A549 (cell line): ENCODE measurements around the gene PAQR6. TPM values are rescaled to one million over a fixed set of nuclear protein-coding genes. Genes with fewer than 3 reads are reported as not detected.

Source experiments
- ATAC-seq, 2 experiments: fragments of 200-7000 bp in 1 of 2; fragments of >200 bp in 1 of 2; cut with Nextera tagmentation in 1 of 2; cut with Tn5 transposase in 1 of 2; 3 replicates each; pipeline versions ENCODE4 v1.8.0 to v1.9.1; 2018 to 2020; ENCODE audit warnings: mild to moderate bottlenecking in 1 of 2, moderate library complexity in 1 of 2
- CTCF ChIA-PET: fragments of 300-600 bp; sonication (Branson Sonifier 250); formaldehyde crosslinking; extraction: SDS; loops from one replicate; lab custom pipeline; 2021; ENCODE audit warnings: antibody characterized with exemption, inconsistent platforms; lab: Yijun Ruan, JAX
- POLR2A ChIA-PET: fragments of 350-600 bp; formaldehyde crosslinking; extraction: SDS; loops from one replicate; lab custom pipeline; 2021; ENCODE audit warnings: antibody characterized with exemption, inconsistent platforms; lab: Yijun Ruan, JAX
- DNase-seq, 2 experiments: peaks; one replicate each; pipeline versions ENCODE4 v3.0.0 to v3.0.0-alpha.2; 2011 to 2016; ENCODE audit warnings: low read depth in 1 of 2, low spot score in 1 of 2
- FAIRE-seq: peaks from 2 replicates; lab custom pipeline; 2011; peaks lifted over from hg19 to GRCh38; lab: Jason Lieb, UNC
- H3K27ac ChIP-seq, 2 experiments: fragments of >200 bp; sonication (Bioruptor Twin); formaldehyde crosslinking; 3 replicates each; pipeline ENCODE4 v1.5.1; 2016 to 2017
- H3K4me1 ChIP-seq: fragments of >200 bp; sonication (Bioruptor Twin); formaldehyde crosslinking; 3 replicates; pipeline ENCODE4 v1.6.1; 2016
- H3K4me2 ChIP-seq: fragments of >200 bp; sonication (Bioruptor Twin); formaldehyde crosslinking; 3 replicates; pipeline ENCODE4 v1.6.1; 2016
- H3K4me3 ChIP-seq: fragments of >200 bp; sonication (Bioruptor Twin); formaldehyde crosslinking; 3 replicates; pipeline ENCODE4 v1.5.1; 2016
- H3K9me3 ChIP-seq: fragments of >200 bp; sonication (Bioruptor Twin); formaldehyde crosslinking; 3 replicates; pipeline ENCODE4 v1.6.1; 2016
- BHLHE40 ChIP-seq: IDR thresholded peaks from 2 replicates; pipeline ENCODE4 v1.6.1; 2012; ENCODE audit warnings: low read depth, low read length, inconsistent platforms
- CBX2 ChIP-seq: fragments of 200-600 bp; sonication (generic); IDR thresholded peaks from 2 replicates; pipeline ENCODE4 v1.6.1; 2016; ENCODE audit warnings: low read depth, mild to moderate bottlenecking, borderline replicate concordance
- CHD2 ChIP-seq: fragments of 150-350 bp; IDR thresholded peaks from 2 replicates; pipeline ENCODE4 v1.6.1; 2014; ENCODE audit warnings: low read length; ENCODE audit not compliant: partially characterized antibody
- HOXB5 ChIP-seq: fragments of 250-450 bp; sonication (Bioruptor Pico); IDR thresholded peaks from 2 replicates; pipeline ENCODE4 v1.5.0; 2020; ENCODE audit warnings: mild to moderate bottlenecking, moderate library complexity
- JUNB ChIP-seq: fragments of >200 bp; sonication (Bioruptor Twin); formaldehyde crosslinking; IDR thresholded peaks from 2 replicates; pipeline ENCODE4 v1.6.1; 2016
- KDM1A ChIP-seq: fragments of 200-600 bp; sonication (generic); IDR thresholded peaks from 2 replicates; pipeline ENCODE4 v1.6.1; 2016; ENCODE audit warnings: low read depth, mild to moderate bottlenecking
- KDM5A ChIP-seq: fragments of 200-600 bp; sonication (generic); IDR thresholded peaks from 2 replicates; pipeline ENCODE4 v1.6.1; 2016; ENCODE audit warnings: antibody characterized with exemption, mild to moderate bottlenecking
- MAX ChIP-seq: IDR thresholded peaks from 2 replicates; pipeline ENCODE4 v1.6.1; 2012
- MYC ChIP-seq: IDR thresholded peaks from 2 replicates; pipeline ENCODE4 v1.6.1; 2012; ENCODE audit warnings: mild to moderate bottlenecking, inconsistent platforms, low read length, improper control_type of control experiment, borderline replicate concordance
- NR3C1 ChIP-seq: fragments of >200 bp; sonication (Bioruptor Twin); formaldehyde crosslinking; IDR thresholded peaks from 3 replicates; pipeline ENCODE4 v1.6.1; 2017
- PBX3 ChIP-seq: IDR thresholded peaks from 2 replicates; pipeline ENCODE4 v1.6.1; 2012
- RCOR1 ChIP-seq: fragments of 150-350 bp; IDR thresholded peaks from 2 replicates; pipeline ENCODE4 v1.6.1; 2014; ENCODE audit warnings: antibody characterized with exemption, low read length, low read depth
- REST ChIP-seq: fragments of 200-600 bp; sonication (generic); IDR thresholded peaks from 2 replicates; pipeline ENCODE4 v1.6.1; 2016; ENCODE audit warnings: antibody characterized with exemption, mild to moderate bottlenecking, moderate library complexity
- SREBF2 ChIP-seq: fragments of 450-650 bp; IDR thresholded peaks from 2 replicates; pipeline ENCODE4 v1.6.1; 2014; ENCODE audit warnings: mild to moderate bottlenecking, moderate library complexity
- ZFP36 ChIP-seq: fragments of 450-650 bp; IDR thresholded peaks from 2 replicates; pipeline ENCODE4 v1.6.1; 2014; ENCODE audit warnings: borderline replicate concordance; ENCODE audit not compliant: partially characterized antibody
- ZNF302 ChIP-seq: fragments of 250-450 bp; sonication (Bioruptor Pico); IDR thresholded peaks from 2 replicates; pipeline ENCODE4 v1.9.0; 2021; ENCODE audit warnings: inconsistent platforms, mild to moderate bottlenecking, moderate library complexity
- WGBS: methylation state at CpG from one replicate; pipeline ENCODE4 v1.1.6; 2017; ENCODE audit errors: missing lambda C conversion rate; 5-methylcytosine and 5-hydroxymethylcytosine counted together
- polyA plus RNA-seq, 4 experiments: library from polyadenylated mRNA; depleted of rRNA in 3 of 4; stranded (reverse); fragments of >200 nt; fragmentation: RNase III in 1 of 4; extraction: RNeasy Plus Mini Kit Qiagen cat#74134 plus additional on column Dnase treatment in 1 of 4; gene quantifications; 2 replicates in 3 of 4; 3 replicates in 1 of 4; pipeline ENCODE4 v1.2.3, GENCODE V29; 2011 to 2017
- TF ChIP-seq, protein P1 (sequence below): fragments of 250-450 bp; sonication (Bioruptor Pico); IDR thresholded peaks from 2 replicates; pipeline ENCODE4 v1.5.0; 2020; ENCODE audit warnings: low read depth, mild to moderate bottlenecking, moderate library complexity
- TF ChIP-seq, protein P2 (sequence below): fragments of 250-450 bp; sonication (Bioruptor Pico); IDR thresholded peaks from 2 replicates; pipeline ENCODE4 v1.5.0; 2021; ENCODE audit warnings: mild to moderate bottlenecking, moderate library complexity, borderline replicate concordance

Gene PAQR6
- polyA plus RNA-seq, 2 of the 4 experiments (the other 2 are of a cell fraction): 2.4 to 8.6 TPM

DNA sequence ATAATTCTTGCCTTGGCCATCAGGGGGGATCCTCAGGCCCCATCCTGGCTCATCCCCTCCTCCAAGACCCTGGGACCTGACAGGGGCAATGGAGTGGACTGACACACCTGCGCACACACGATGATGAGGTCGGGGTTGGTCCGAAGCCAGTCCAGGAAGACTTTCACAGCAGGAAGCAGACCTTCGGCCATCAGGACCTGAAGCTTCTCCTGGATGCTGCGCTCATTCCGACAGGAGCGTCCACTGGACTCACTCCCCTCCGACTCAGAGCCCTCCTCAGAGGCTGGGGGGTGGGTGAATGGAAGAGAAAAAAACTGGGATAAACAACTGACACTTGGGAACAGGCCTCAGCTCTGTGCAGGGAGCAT lies 15.4 kb upstream of the PAQR6 start:
- FAIRE-seq: no peak
- no peaks in the 10 kb centered on the region for H3K9me3 ChIP-seq
- ChIA-PET CTCF (interaction anchor here (1.3 to 4.5 kb wide), 5 partner anchors 9 to 118 kb away, joined by 3 to 25 read pairs (median 5); partner anchors contain the start of gene BGLAP), POLR2A (interaction anchor here (1.6 kb wide), 1 partner anchor 19 kb away, joined by 5 read pairs; the partner anchor contains the start of gene SMG5)
- no peak; a peak in 1 of 6 replicates for ATAC-seq
- H3K4me2 ChIP-seq: no peak overlapping the region; the same call in 2 of the 3 replicates
- no peak overlapping the region for H3K4me3 ChIP-seq
- 89% methylated on average over 9 of the region's 9 CpGs for WGBS
- no peak for TF ChIP-seq NR3C1
- TF ChIP-seq JUNB: no peak
- TF ChIP-seq CBX2: no peak
- TF ChIP-seq PBX3: no peak
- TF ChIP-seq HOXB5: no peak
- TF ChIP-seq, protein P1, sequence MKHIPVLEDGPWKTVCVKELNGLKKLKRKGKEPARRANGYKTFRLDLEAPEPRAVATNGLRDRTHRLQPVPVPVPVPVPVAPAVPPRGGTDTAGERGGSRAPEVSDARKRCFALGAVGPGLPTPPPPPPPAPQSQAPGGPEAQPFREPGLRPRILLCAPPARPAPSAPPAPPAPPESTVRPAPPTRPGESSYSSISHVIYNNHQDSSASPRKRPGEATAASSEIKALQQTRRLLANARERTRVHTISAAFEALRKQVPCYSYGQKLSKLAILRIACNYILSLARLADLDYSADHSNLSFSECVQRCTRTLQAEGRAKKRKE (CRISPR knock-in tag): no peak
- no peak for TF ChIP-seq REST
- TF ChIP-seq CHD2: no peak
- TF ChIP-seq SREBF2: no peak
- TF ChIP-seq KDM1A: no peak
- no peak for TF ChIP-seq MYC
- TF ChIP-seq ZNF302 (CRISPR knock-in tag): no peak
- no peak for TF ChIP-seq RCOR1
- TF ChIP-seq, protein P2, sequence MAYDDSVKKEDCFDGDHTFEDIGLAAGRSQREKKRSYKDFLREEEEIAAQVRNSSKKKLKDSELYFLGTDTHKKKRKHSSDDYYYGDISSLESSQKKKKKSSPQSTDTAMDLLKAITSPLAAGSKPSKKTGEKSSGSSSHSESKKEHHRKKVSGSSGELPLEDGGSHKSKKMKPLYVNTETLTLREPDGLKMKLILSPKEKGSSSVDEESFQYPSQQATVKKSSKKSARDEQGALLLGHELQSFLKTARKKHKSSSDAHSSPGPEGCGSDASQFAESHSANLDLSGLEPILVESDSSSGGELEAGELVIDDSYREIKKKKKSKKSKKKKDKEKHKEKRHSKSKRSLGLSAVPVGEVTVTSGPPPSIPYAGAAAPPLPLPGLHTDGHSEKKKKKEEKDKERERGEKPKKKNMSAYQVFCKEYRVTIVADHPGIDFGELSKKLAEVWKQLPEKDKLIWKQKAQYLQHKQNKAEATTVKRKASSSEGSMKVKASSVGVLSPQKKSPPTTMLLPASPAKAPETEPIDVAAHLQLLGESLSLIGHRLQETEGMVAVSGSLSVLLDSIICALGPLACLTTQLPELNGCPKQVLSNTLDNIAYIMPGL (CRISPR knock-in tag): no peak
- no peak overlapping the region for H3K27ac ChIP-seq
- peaks cover 15% of the 10 kb centered on the region for H3K4me1 ChIP-seq
- no peak for DNase-seq

- POLR2A ChIA-PET: interaction anchor here (1.6 kb wide), 1 partner anchor 20 kb away, joined by 5 read pairs; the partner anchor contains the start of gene SMG5
- ATAC-seq: peak; percentile 31 to 56; a peak in 4 of 6 replicates
Observed at GRCh38 chr1:156262461-156263287, 14.8 kb upstream of the PAQR6 start.

More at GRCh38 chr1:156262461-156263287, 14.8 kb upstream of the PAQR6 start:
- FAIRE-seq (no peak), DNase-seq (peak in 1 of 2 experiments; percentile 68)
- no peak overlapping the region for H3K4me3 ChIP-seq
- H3K9me3 ChIP-seq: no peaks in the 10 kb centered on the region
- 62% methylated on average over 9 of the region's 9 CpGs for WGBS
- TF ChIP-seq MAX (0 out of 2 replicates have a peak, but pooled peaks have one; percentile 23), BHLHE40 (no peak), ZFP36 (no peak), KDM5A (no peak)
- no peak overlapping the region for H3K27ac ChIP-seq
- CTCF ChIA-PET: interaction anchor here (0.6 to 4.5 kb wide), 7 partner anchors 9 to 117 kb away, joined by 3 to 25 read pairs (median 5); partner anchors contain the start of gene BGLAP
- H3K4me1 ChIP-seq: peaks cover 15% of the 10 kb centered on the region
- H3K4me2 ChIP-seq: peak overlapping the region; percentile 30; the same call in 2 of the 3 replicates
